Hair follicle dermal papilla cell (primary cell): Measurements from ENCODE around the gene JAKMIP2. TPM values are rescaled to one million over a fixed set of nuclear protein-coding genes. Genes with fewer than 3 reads are reported as not detected.

Source experiments
- total RNA-seq: library from RNA; depleted of rRNA; stranded (reverse); fragments of >200 nt; gene quantifications from 2 replicates; pipeline ENCODE4 v1.2.3, GENCODE V29; 2012

Gene JAKMIP2
- total RNA-seq = 7.8 and 8.1 TPM in 2 replicates

GRCh38 chr5:147782110-147783028 lies at the start of gene JAKMIP2:
TSS of gene JAKMIP2 (minus strand) at chr5:147782728. CDS start at chr5:147671806, 110,922 bp downstream.

GRCh38 chr5:147831465-147831864 lies 48.9 kb upstream of the JAKMIP2 start, which contains the start of gene SPINK1:
TSS of gene SPINK1 (minus strand) at chr5:147831671. CDS start at chr5:147831577, 94 bp downstream.

Other genes with a start within 250 kb of the JAKMIP2 start
- not detected in 2 replicates for gene SPINK1, start 48.9 kb upstream of the JAKMIP2 start, total RNA-seq
- not detected in 2 replicates for gene SCGB3A2, start 96.0 kb upstream of the JAKMIP2 start, total RNA-seq
- 0.49 TPM in 1 of 2 replicates, not detected in the other for gene C5orf46, start 123.8 kb upstream of the JAKMIP2 start, total RNA-seq